ENCODE measurements around the gene IL23A. TPM values are rescaled to one million over a fixed set of nuclear protein-coding genes. Genes with fewer than 3 reads are reported as not detected.

IL23A gene
- total and polyA plus RNA-seq, 10 of the 15 experiments (the other 5 are each of a cell fraction or from before 2014, with no cell fraction given) = 3.3 to 11.1 (median 5.2) TPM

GRCh38 chr12:56359851-56360767, 21.4 kb downstream of the IL23A start, which contains the start of gene STAT2:
Gene STAT2 (minus strand): TSS chr12:56360107. CDS start chr12:56356571, 3,536 bp downstream.
- ATAC-seq = peak; percentile 98
- intact Hi-C loops (cut with micrococcal nuclease; ENCODE audit: unreplicated experiment) = loop anchor here (1.0 to 5.0 kb wide), 3 partner anchors 27 to 87 kb away; partner anchors contain the start of genes PAN2 and TIMELESS
- in situ Hi-C loops (cut with MboI) = no loop called here
- Histone ChIP-seq H3K9me3 (replicated peaks; ENCODE audit: control insufficient read depth, insufficient read depth, low read length) (no peaks in the 10 kb centered on the region), H3K9ac (ENCODE audit: control insufficient read depth, insufficient read depth, low read length) (peak within 1 kb of the TSS; percentile 93), H4K20me1 (ENCODE audit: control insufficient read depth, insufficient read depth) (no peaks in the 10 kb centered on the region), H3K4me3 (peak within 1 kb of the TSS; percentile 93), H3K36me3 (ENCODE audit: control insufficient read depth in 2 of 2, insufficient read depth in 2 of 2, low read length in 1 of 2) (peaks cover under 1 to 10% of the 10 kb centered on the region in 2 experiments), H2AFZ (ENCODE audit: control insufficient read depth, low read depth, low read length) (peak within 1 kb of the TSS; percentile 65), H3K4me2 (ENCODE audit: control insufficient read depth, insufficient read depth) (peak within 1 kb of the TSS; percentile 89), H3K27ac (ENCODE audit: control insufficient read depth, insufficient read depth) (peak within 1 kb of the TSS; percentile 89), H3K4me1 (ENCODE audit: control insufficient read depth, insufficient read depth, low read length) (peaks cover 5% of the 10 kb centered on the region; the same call in 1 of the 2 replicates), H3K27me3 (replicated peaks in 1 of 2; ENCODE audit: control insufficient read depth in 2 of 2, insufficient read depth in 2 of 2, low read length in 1 of 2) (no peaks in the 10 kb centered on the region), H3K79me2 (ENCODE audit: control insufficient read depth, insufficient read depth, low read length) (peaks cover 24% of the 10 kb centered on the region)
- peak; percentile 99 for DNase-seq (ENCODE audit: low read depth, low spot score)
- SMC1A ChIA-PET (ENCODE audit: uncharacterized antibody, unreplicated experiment) = interaction anchor here (0.7 to 5.1 kb wide), 20 partner anchors 10 to 276 kb away, joined by 3 to 58 read pairs (median 8); partner anchors contain the start of genes CNPY2, COQ10A, ESYT1 and IL23A
- POLR2A ChIA-PET = interaction anchor here (0.5 to 7.9 kb wide), 41 partner anchors 9 to 983 kb away, joined by 3 to 140 read pairs (median 4); partner anchors contain the start of genes ATP5F1B, CNPY2, CS and IL23A
- RAD21 ChIA-PET (ENCODE audit: unreplicated experiment) = interaction anchor here (0.6 to 5.3 kb wide), 27 partner anchors 10 to 276 kb away, joined by 3 to 60 read pairs (median 5); partner anchors contain the start of genes CNPY2, CS, ESYT1 and IL23A
- peak; percentile 98 for FAIRE-seq
- BruUV-seq (replicated peaks) = no TSS peak
- CTCF ChIA-PET = interaction anchor here (0.6 to 4.0 kb wide), 27 partner anchors 10 to 1096 kb away, joined by 3 to 31 read pairs (median 4); partner anchors contain the start of genes CD63, CNPY2, COQ10A and ESYT1
- under 1% methylated on average over 54 of the region's 54 CpGs for WGBS (ENCODE audit: insufficient coverage, insufficient replicate concordance, low lambda C conversion rate, missing lambda C conversion rate)
- TF ChIP-seq SREBF1 (IDR thresholded peaks at IDR 0.05; ENCODE audit: low read length) (peak; percentile 13; the same call in 1 of the 2 replicates), YBX1 (IDR thresholded peaks at IDR 0.05) (no peak), RB1 (IDR thresholded peaks at IDR 0.05; ENCODE audit: borderline replicate concordance) (peak; percentile 54; the same call in 1 of the 2 replicates), ETV6 (conservative IDR thresholded peaks at IDR 0.05 in 1 of 2, IDR thresholded peaks at IDR 0.05 in 1 of 2; ENCODE audit: borderline replicate concordance in 1 of 2, low read depth in 1 of 2) (peak in 1 of 2 experiments; percentile 50; a peak in 1 of 4 replicates), SPI1 (IDR thresholded peaks at IDR 0.05; ENCODE audit: borderline replicate concordance, insufficient read depth, low read depth, low read length) (peak; percentile 39; the same call in 1 of the 2 replicates), EED (IDR thresholded peaks at IDR 0.05; ENCODE audit: low read depth) (peak; percentile 97), ZNF384 (IDR thresholded peaks at IDR 0.05; ENCODE audit: borderline replicate concordance, low read depth, low read length) (0 out of 2 replicates have a peak, but pooled peaks have one; percentile 12), NFYB (IDR thresholded peaks at IDR 0.05; ENCODE audit: insufficient read depth, low read depth, low read length) (peak; percentile 89), MEF2A (IDR thresholded peaks at IDR 0.05; ENCODE audit: insufficient read depth, low read depth, low read length) (no peak), HSF1 (IDR thresholded peaks at IDR 0.05; ENCODE audit: low read depth, low read length) (peak; percentile 74; the same call in 1 of the 2 replicates)
- TF ChIP-seq, protein P1, sequence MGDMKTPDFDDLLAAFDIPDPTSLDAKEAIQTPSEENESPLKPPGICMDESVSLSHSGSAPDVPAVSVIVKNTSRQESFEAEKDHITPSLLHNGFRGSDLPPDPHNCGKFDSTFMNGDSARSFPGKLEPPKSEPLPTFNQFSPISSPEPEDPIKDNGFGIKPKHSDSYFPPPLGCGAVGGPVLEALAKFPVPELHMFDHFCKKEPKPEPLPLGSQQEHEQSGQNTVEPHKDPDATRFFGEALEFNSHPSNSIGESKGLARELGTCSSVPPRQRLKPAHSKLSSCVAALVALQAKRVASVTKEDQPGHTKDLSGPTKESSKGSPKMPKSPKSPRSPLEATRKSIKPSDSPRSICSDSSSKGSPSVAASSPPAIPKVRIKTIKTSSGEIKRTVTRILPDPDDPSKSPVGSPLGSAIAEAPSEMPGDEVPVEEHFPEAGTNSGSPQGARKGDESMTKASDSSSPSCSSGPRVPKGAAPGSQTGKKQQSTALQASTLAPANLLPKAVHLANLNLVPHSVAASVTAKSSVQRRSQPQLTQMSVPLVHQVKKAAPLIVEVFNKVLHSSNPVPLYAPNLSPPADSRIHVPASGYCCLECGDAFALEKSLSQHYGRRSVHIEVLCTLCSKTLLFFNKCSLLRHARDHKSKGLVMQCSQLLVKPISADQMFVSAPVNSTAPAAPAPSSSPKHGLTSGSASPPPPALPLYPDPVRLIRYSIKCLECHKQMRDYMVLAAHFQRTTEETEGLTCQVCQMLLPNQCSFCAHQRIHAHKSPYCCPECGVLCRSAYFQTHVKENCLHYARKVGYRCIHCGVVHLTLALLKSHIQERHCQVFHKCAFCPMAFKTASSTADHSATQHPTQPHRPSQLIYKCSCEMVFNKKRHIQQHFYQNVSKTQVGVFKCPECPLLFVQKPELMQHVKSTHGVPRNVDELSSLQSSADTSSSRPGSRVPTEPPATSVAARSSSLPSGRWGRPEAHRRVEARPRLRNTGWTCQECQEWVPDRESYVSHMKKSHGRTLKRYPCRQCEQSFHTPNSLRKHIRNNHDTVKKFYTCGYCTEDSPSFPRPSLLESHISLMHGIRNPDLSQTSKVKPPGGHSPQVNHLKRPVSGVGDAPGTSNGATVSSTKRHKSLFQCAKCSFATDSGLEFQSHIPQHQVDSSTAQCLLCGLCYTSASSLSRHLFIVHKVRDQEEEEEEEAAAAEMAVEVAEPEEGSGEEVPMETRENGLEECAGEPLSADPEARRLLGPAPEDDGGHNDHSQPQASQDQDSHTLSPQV (IDR thresholded peaks at IDR 0.05) = no peak
